ENCODE results near the gene DGKB. TPM values are rescaled to one million over a fixed set of nuclear protein-coding genes. Genes with fewer than 3 reads are reported as not detected.

DGKB gene
- total and polyA plus RNA-seq, 5 donors: 0.16 to 1.1 (median 0.54) TPM

DNA sequence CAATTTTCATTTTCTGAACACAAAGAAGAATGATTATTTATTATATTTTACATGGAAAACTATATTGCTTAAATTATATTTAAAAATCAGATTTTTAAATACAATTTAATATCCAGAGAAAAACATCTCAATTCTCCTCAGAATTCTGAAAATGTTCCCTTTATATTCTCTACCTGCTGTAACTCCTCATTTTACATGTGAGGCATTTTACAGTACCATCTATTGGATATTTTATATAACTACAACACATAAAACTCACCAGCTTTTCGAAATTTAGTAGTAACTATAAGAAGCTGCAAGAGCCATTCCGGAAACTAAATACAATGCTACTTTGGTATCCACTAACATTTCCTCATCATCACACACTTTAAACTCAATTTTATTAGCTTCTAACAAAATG lies 264.6 kb downstream of the DGKB start:
- Histone ChIP-seq H3K4me1 (ENCODE audit: control insufficient read depth, insufficient read depth, low read length) (no peaks in the 10 kb centered on the region), H3K4me3 (ENCODE audit: low read length) (no peak overlapping the region), H3K27ac (ENCODE audit: low read length) (no peak overlapping the region), H3K27me3 (ENCODE audit: control insufficient read depth, insufficient read depth) (no peaks in the 10 kb centered on the region), H3K9me3 (ENCODE audit: control insufficient read depth, low read length) (no peaks in the 10 kb centered on the region)
- ATAC-seq (no peak), DNase-seq (no peak)
- WGBS: 68% methylated on average over 2 of the region's 2 CpGs
- intact Hi-C loops (cut with DNase I): no loop called here

DNA sequence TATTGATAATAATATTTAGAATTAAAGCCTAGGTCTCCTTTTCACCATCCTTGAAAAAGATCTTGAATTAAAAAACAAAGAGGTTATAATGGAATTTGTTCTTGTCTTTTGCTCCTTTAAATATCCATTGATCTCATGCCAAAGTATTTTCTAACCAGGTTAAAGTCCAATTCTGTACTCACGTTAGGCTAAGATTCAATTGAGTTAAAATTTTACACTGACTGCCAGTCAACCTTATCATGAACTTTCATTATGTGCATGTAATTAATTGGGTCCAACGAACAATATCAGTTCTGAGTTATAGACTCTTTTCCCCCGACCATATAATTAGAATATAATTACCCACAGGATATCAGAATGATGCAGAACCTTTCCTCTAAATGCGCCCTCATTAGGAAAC lies 266.6 kb downstream of the DGKB start:
- H3K4me3 ChIP-seq (ENCODE audit: low read length): no peak overlapping the region
- DNase-seq (no peak), ATAC-seq (no peak)
- intact Hi-C loops (cut with DNase I): no loop called here
- no peaks in the 10 kb centered on the region for H3K9me3 ChIP-seq (ENCODE audit: control insufficient read depth, low read length)
- no peak overlapping the region for H3K27ac ChIP-seq (ENCODE audit: low read length)
- whole genome bisulfite sequencing: 65% methylated on average over 4 of the region's 4 CpGs
- no peaks in the 10 kb centered on the region for H3K27me3 ChIP-seq (ENCODE audit: control insufficient read depth, insufficient read depth)
- no peaks in the 10 kb centered on the region for H3K4me1 ChIP-seq (ENCODE audit: control insufficient read depth, insufficient read depth, low read length)

DNA sequence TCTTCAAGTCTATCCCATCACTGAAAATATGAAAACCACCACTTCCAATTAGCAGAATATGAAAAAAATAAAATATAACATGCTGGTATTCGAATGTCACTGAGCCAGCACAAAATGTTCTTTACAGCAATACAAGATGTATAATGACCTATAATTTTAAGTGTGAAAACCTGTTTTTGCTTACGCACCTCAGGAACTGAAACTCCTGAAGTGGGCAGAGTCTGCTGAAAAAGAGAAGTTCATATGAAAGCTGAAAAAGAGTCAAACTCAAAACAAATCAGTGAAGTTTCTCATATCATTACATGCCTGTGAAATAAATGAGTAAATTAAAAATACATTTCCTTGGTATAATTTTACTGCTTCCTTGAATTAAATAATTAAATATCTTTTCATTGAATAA lies 272.5 kb downstream of the DGKB start:
- Histone ChIP-seq H3K4me3 (ENCODE audit: low read length) (no peak overlapping the region), H3K27ac (ENCODE audit: low read length) (no peak overlapping the region), H3K27me3 (ENCODE audit: control insufficient read depth, insufficient read depth) (no peaks in the 10 kb centered on the region), H3K4me1 (ENCODE audit: control insufficient read depth, insufficient read depth, low read length) (no peaks in the 10 kb centered on the region), H3K9me3 (ENCODE audit: control insufficient read depth, low read length) (no peaks in the 10 kb centered on the region)
- no peak for DNase-seq
- WGBS: 78% methylated on average over 2 of the region's 2 CpGs
- intact Hi-C loops (cut with DNase I): no loop called here
- no peak for ATAC-seq

DNA sequence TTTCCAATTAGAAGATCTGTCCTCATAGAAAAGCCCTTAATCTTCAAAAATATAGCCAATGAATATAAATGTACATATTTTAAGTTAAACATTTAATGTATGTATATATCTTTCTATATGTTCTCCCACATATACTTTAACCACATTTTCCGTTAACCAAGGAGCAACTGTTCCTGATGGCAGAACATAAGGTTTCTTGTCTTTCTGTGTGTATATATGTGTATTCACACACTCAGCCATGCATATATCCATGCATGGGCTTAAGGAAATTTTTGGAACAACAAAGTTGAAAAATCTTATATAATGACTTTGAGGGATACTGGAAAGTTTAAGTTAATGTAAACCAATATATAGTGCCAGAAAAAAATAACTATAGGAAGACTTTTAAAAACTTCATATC lies 274.0 kb downstream of the DGKB start:
- no peaks in the 10 kb centered on the region for H3K9me3 ChIP-seq (ENCODE audit: control insufficient read depth, low read length)
- H3K4me3 ChIP-seq (ENCODE audit: low read length): no peak overlapping the region
- intact Hi-C loops (cut with DNase I): no loop called here
- H3K4me1 ChIP-seq (ENCODE audit: control insufficient read depth, insufficient read depth, low read length): no peaks in the 10 kb centered on the region
- no peak for ATAC-seq
- no peak overlapping the region for H3K27ac ChIP-seq (ENCODE audit: low read length)
- H3K27me3 ChIP-seq (ENCODE audit: control insufficient read depth, insufficient read depth): no peaks in the 10 kb centered on the region
- WGBS: 95% methylated on average over 1 of the region's 1 CpG
- DNase-seq: no peak

DNA sequence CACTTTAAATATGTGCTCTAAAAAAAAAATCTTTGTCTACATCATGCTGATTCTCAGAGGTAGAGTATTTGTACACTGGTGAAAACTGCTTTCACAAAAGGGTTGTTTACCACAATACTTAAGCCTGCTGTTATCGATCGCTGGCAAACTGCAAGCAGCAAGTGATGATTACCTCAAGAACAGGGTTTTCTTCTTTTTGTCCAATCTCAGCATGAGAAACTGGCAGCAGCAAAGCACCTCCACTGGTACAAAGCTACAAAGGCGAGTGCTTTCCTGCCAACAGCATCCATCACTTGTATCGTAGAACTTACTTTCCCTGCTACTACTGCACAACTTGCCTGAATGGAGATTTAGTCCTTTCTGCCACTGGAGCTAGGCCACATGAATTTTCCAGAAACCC lies 276.5 kb downstream of the DGKB start:
- H3K4me1 ChIP-seq (ENCODE audit: control insufficient read depth, insufficient read depth, low read length): no peaks in the 10 kb centered on the region
- DNase-seq: no peak
- ATAC-seq: no peak
- no peaks in the 10 kb centered on the region for H3K27me3 ChIP-seq (ENCODE audit: control insufficient read depth, insufficient read depth)
- H3K9me3 ChIP-seq (ENCODE audit: control insufficient read depth, low read length): no peaks in the 10 kb centered on the region
- no peak overlapping the region for H3K27ac ChIP-seq (ENCODE audit: low read length)
- WGBS: 90% methylated on average over 4 of the region's 4 CpGs
- H3K4me3 ChIP-seq (ENCODE audit: low read length): no peak overlapping the region
- intact Hi-C loops (cut with DNase I): no loop called here

DNA sequence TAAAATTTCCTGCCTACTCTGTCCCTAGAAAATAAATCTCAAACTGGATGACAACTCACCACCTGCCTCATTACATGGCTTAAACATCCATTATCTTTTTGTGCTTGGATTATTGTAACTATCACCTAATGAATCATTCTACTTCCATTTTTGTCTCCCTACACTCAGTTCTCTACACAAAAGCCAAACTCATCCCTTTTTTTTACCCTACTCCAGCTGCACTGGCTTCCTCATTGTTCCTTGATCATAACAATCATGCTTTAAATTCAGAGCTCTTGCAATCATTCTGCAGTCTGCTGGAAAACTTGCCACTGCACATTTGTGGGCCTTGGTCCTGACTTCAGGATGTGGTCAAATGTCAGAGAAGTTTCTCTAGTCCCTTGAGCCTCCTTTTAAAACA lies 280.0 kb downstream of the DGKB start:
- intact Hi-C loops (cut with DNase I): no loop called here
- no peak for ATAC-seq
- Histone ChIP-seq H3K4me3 (ENCODE audit: low read length) (no peak overlapping the region), H3K4me1 (ENCODE audit: control insufficient read depth, insufficient read depth, low read length) (no peaks in the 10 kb centered on the region), H3K27me3 (ENCODE audit: control insufficient read depth, insufficient read depth) (no peaks in the 10 kb centered on the region), H3K27ac (ENCODE audit: low read length) (no peak overlapping the region), H3K9me3 (ENCODE audit: control insufficient read depth, low read length) (no peaks in the 10 kb centered on the region)
- DNase-seq: no peak

DNA sequence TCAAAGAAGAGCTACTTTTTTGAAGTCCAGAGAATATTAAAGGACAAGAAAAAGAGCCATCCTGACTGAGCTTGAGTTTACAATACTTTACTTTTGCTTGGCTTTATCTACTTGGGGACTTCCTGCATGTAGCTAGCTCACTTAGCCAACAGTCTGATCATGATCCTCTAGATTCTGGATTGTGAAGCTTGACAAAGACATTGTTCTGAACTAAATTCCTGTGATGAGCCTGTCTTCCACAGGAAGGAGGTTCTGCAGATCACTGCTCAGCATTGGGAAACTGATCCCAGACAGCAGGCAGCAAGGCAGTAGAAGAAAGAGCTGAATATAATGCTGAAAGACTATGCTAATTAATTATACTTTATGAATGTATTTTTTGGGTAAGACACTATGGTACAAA lies 296.4 kb downstream of the DGKB start:
- DNase-seq: no peak
- intact Hi-C loops (cut with DNase I): no loop called here
- no peak overlapping the region for H3K4me3 ChIP-seq (ENCODE audit: low read length)

DNA sequence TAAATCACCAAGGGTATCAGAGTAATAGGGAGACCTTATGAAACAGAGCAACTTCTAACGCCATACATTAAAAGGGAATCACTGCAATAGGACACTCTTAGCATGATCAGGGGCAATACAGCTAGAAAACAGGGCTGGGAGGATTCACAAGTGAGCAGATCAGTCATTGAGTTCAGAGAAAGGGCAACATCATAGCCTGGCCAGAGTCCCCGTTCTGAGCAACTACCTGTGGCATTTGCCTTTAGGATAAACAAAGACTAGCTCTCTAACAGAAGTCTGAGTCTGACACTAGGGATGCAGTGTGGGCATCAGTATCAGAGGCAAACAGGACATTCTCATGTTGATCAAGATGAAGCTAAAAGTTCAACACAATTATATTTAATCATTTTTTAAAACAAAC lies 297.9 kb downstream of the DGKB start:
- 48% methylated on average over 2 of the region's 2 CpGs for WGBS
- Histone ChIP-seq H3K4me1 (ENCODE audit: control insufficient read depth, insufficient read depth, low read length) (no peaks in the 10 kb centered on the region), H3K9me3 (ENCODE audit: control insufficient read depth, low read length) (no peaks in the 10 kb centered on the region), H3K27me3 (ENCODE audit: control insufficient read depth, insufficient read depth) (no peaks in the 10 kb centered on the region), H3K4me3 (ENCODE audit: low read length) (no peak overlapping the region), H3K27ac (ENCODE audit: low read length) (no peak overlapping the region)
- intact Hi-C loops (cut with DNase I): no loop called here
- ATAC-seq (no peak), DNase-seq (no peak)

More for the DNA sequence above, 296.4 kb downstream of the DGKB start:
- H3K27me3 ChIP-seq (ENCODE audit: control insufficient read depth, insufficient read depth): no peaks in the 10 kb centered on the region
- no peaks in the 10 kb centered on the region for H3K9me3 ChIP-seq (ENCODE audit: control insufficient read depth, low read length)
- H3K4me1 ChIP-seq (ENCODE audit: control insufficient read depth, insufficient read depth, low read length): no peaks in the 10 kb centered on the region
- ATAC-seq: no peak
- no peak overlapping the region for H3K27ac ChIP-seq (ENCODE audit: low read length)

DNA sequence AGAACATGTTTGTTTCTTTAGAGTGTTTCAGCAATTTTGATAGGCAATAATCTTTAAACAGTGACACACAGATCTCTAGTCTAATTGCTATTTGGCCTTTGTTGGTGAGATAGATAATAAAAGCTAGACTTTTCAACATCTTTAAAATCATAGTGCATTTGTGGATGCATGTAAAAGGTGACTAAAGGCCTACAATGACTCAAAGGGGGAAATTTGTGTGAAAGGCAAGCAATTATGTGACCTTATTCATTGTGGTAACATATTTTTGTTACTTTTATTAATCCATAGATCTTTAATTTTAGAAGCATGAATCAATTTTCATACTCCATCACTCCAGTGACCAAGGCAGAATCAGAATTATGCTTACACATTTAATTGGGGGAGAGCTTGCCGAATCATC lies 299.7 kb downstream of the DGKB start:
- DNase-seq: no peak
- H3K4me1 ChIP-seq (ENCODE audit: control insufficient read depth, insufficient read depth, low read length): no peaks in the 10 kb centered on the region
- no peak for ATAC-seq
- no peaks in the 10 kb centered on the region for H3K27me3 ChIP-seq (ENCODE audit: control insufficient read depth, insufficient read depth)
- H3K9me3 ChIP-seq (ENCODE audit: control insufficient read depth, low read length): no peaks in the 10 kb centered on the region
- H3K27ac ChIP-seq (ENCODE audit: low read length): no peak overlapping the region
- intact Hi-C loops (cut with DNase I): no loop called here
- WGBS: 91% methylated on average over 1 of the region's 1 CpG
- H3K4me3 ChIP-seq (ENCODE audit: low read length): no peak overlapping the region

DNA sequence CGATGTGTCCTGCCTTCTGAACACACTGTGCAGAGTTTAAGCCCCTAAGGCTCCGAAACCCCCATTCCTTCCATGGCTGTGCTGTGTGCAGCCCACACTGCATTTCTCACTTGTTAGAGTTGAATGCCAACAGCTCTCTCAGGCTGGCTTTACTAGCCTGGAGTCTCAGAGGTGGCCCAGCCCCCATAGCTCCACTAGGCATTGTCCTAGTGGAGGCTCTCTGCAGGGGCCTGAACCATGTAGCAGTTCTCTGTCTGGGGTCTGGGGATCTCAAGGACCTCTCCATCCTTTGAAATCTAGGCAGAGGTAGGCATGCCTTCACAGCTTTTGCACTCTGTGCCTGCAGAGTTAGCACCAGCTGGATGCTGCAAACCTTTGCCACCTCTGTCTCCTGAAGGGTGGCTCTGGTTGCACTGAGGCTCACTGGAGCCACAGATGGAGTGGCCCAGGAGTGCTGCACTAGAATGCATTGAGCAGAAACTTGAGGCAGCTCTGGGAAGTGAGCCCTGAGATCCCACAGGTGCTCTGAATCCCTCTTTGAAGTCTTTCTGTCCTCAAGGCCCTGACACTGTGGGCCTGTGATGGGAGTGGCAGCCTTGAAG lies 301.7 kb downstream of the DGKB start:
- H3K9me3 ChIP-seq (ENCODE audit: control insufficient read depth, low read length): no peaks in the 10 kb centered on the region
- peak in 1 of 3 donors; percentile 21 for DNase-seq
- intact Hi-C loops (cut with DNase I): no loop called here
- no peaks in the 10 kb centered on the region for H3K27me3 ChIP-seq (ENCODE audit: control insufficient read depth, insufficient read depth)
- no peak overlapping the region for H3K4me3 ChIP-seq (ENCODE audit: low read length)
- H3K27ac ChIP-seq (ENCODE audit: low read length): no peak overlapping the region
- WGBS: 91% methylated on average over 2 of the region's 2 CpGs
- no peak for ATAC-seq
- no peaks in the 10 kb centered on the region for H3K4me1 ChIP-seq (ENCODE audit: control insufficient read depth, insufficient read depth, low read length)

DNA sequence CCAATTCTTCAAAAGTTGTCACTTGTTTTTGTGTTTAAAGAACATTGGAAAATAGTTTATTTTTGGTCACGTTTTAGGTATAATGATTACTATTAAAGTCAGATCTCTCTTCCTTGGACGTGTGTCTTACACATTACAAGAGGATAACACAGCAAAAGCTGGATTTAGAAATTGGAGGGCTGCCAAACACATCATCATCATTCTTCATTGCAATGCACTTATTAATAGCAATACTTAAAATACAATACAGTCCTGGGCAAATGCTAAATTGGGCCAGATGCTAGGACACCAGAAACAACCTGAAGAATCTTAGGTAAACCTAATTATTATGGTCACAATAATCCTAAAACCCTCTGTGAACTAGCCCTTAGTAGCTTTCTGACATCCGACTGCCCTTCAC lies 303.6 kb downstream of the DGKB start:
- no peak for DNase-seq
- intact Hi-C loops (cut with DNase I): no loop called here
- no peaks in the 10 kb centered on the region for H3K27me3 ChIP-seq (ENCODE audit: control insufficient read depth, insufficient read depth)
- peak in 1 of 2 donors; percentile 33 for ATAC-seq
- H3K27ac ChIP-seq (ENCODE audit: low read length): no peak overlapping the region
- no peaks in the 10 kb centered on the region for H3K4me1 ChIP-seq (ENCODE audit: control insufficient read depth, insufficient read depth, low read length)
- H3K9me3 ChIP-seq (ENCODE audit: control insufficient read depth, low read length): no peaks in the 10 kb centered on the region
- no peak overlapping the region for H3K4me3 ChIP-seq (ENCODE audit: low read length)
- WGBS: 32% methylated on average over 3 of the region's 3 CpGs

DNA sequence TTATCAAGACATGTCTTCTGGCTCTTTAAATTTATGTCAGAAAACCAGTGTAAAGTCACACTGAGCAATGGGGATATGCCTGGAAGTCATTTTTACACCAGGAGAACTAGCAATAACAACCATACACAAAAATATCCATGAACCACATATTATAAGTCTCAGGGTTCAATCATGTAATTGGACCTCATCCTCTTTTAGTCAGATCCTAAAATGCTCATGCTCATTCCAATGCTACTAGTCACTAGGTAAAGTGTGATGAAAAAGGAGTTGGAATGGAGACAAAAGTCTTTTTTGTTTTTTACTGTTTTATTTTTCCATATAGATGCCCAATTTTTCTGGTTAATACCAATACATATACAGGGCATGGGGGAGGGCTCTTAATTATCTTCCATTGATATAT lies 306.1 kb downstream of the DGKB start:
- intact Hi-C loops (cut with DNase I): no loop called here

More for the DNA sequence above, 306.1 kb downstream of the DGKB start:
- no peak for DNase-seq
- Histone ChIP-seq H3K4me3 (ENCODE audit: low read length) (no peak overlapping the region), H3K4me1 (ENCODE audit: control insufficient read depth, insufficient read depth, low read length) (no peaks in the 10 kb centered on the region), H3K9me3 (ENCODE audit: control insufficient read depth, low read length) (no peaks in the 10 kb centered on the region), H3K27me3 (ENCODE audit: control insufficient read depth, insufficient read depth) (no peaks in the 10 kb centered on the region), H3K27ac (ENCODE audit: low read length) (no peak overlapping the region)
- ATAC-seq: no peak
